Measurements from ENCODE around the gene FGF22. TPM values are rescaled to one million over a fixed set of nuclear protein-coding genes. Genes with fewer than 3 reads are reported as not detected.
"Not testable (repeated sequence)": the region's sequence is repeated elsewhere in the genome, so short reads cannot be mapped to it uniquely, and the experiment has no call there.

The FGF22 gene
- total RNA-seq, 1 donor from 2014 or later = 0.73 TPM

GRCh38 chr19:623974-624373 lies 15.7 kb upstream of the FGF22 start:
- intact Hi-C loops (cut with micrococcal nuclease) = no loop called here
- DNase-seq (no peak), ATAC-seq (ENCODE audit: low read depth) (no peak)
- Mint-ChIP-seq H3K9me3 (no peaks in the 10 kb centered on the region), H3K36me3 (ENCODE audit: low read depth) (peaks cover 55% of the 10 kb centered on the region), H3K4me1 (no peaks in the 10 kb centered on the region), H3K27ac (no peak overlapping the region), H3K4me3 (no peak overlapping the region), H3K27me3 (no peaks in the 10 kb centered on the region)
- ChIA-PET POLR2A (interaction anchor here (1.4 kb wide), 1 partner anchor 10 kb away, joined by 10 read pairs; the partner anchor contains the start of gene POLRMT), CTCF (no interaction called here)
- TF ChIP-seq, protein P1, sequence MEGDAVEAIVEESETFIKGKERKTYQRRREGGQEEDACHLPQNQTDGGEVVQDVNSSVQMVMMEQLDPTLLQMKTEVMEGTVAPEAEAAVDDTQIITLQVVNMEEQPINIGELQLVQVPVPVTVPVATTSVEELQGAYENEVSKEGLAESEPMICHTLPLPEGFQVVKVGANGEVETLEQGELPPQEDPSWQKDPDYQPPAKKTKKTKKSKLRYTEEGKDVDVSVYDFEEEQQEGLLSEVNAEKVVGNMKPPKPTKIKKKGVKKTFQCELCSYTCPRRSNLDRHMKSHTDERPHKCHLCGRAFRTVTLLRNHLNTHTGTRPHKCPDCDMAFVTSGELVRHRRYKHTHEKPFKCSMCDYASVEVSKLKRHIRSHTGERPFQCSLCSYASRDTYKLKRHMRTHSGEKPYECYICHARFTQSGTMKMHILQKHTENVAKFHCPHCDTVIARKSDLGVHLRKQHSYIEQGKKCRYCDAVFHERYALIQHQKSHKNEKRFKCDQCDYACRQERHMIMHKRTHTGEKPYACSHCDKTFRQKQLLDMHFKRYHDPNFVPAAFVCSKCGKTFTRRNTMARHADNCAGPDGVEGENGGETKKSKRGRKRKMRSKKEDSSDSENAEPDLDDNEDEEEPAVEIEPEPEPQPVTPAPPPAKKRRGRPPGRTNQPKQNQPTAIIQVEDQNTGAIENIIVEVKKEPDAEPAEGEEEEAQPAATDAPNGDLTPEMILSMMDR (IDR thresholded peaks at IDR 0.05) = no peak

- DNase-seq (no peak), ATAC-seq (ENCODE audit: low read depth) (no peak)
- Mint-ChIP-seq H3K9me3 (no peaks in the 10 kb centered on the region), H3K4me3 (no peak overlapping the region), H3K27ac (no peak overlapping the region), H3K36me3 (ENCODE audit: low read depth) (peaks cover 56% of the 10 kb centered on the region), H3K27me3 (no peaks in the 10 kb centered on the region), H3K4me1 (no peaks in the 10 kb centered on the region)
- intact Hi-C loops (cut with micrococcal nuclease) = no loop called here
- ChIA-PET POLR2A (interaction anchor here (1.4 kb wide), 1 partner anchor 9 kb away, joined by 10 read pairs; the partner anchor contains the start of gene POLRMT), CTCF (no interaction called here)
- TF ChIP-seq, protein P1 (IDR thresholded peaks at IDR 0.05) = no peak
Observed at GRCh38 chr19:624433-625109, 15.1 kb upstream of the FGF22 start.

DNA sequence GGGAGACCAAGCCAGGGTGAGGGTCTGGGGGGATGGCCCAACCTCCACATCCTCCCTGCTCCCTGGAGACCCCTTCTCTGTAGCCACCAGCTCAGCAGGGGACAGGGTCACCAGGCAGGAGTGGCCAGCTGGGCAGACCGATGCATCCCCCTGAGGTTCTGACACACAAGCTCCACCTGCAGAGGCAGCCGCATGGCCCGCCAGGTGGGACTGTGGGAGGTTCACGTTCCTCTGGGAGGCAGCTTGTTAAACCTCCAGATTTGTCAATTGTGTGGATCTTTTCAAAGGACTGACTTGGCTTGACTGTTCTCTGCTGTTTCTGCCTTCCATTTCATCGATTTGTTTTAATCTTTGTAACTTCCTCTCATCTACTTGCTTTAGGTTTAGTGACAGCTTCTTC lies 14.4 kb upstream of the FGF22 start:
- Mint-ChIP-seq H3K4me1 (no peaks in the 10 kb centered on the region), H3K27ac (no peak overlapping the region), H3K4me3 (no peak overlapping the region), H3K36me3 (ENCODE audit: low read depth) (peaks cover 55% of the 10 kb centered on the region), H3K27me3 (no peaks in the 10 kb centered on the region), H3K9me3 (no peaks in the 10 kb centered on the region)
- intact Hi-C loops (cut with micrococcal nuclease) = no loop called here
- ATAC-seq (ENCODE audit: low read depth) = no peak
- ChIA-PET CTCF (no interaction called here), POLR2A (no interaction called here)
- TF ChIP-seq, protein P1 (IDR thresholded peaks at IDR 0.05) = no peak
- no peak for DNase-seq

GRCh38 chr19:626566-626965 lies 13.1 kb upstream of the FGF22 start:
- DNase-seq; H3K9me3 Mint-ChIP-seq; H3K4me3 Mint-ChIP-seq; CTCF ChIA-PET; intact Hi-C loops (cut with micrococcal nuclease); H3K4me1 Mint-ChIP-seq; H3K27me3 Mint-ChIP-seq; H3K27ac Mint-ChIP-seq; ATAC-seq (ENCODE audit: low read depth): not testable (repeated sequence)
- H3K36me3 Mint-ChIP-seq (ENCODE audit: low read depth) = peaks cover 57% of the 10 kb centered on the region
- POLR2A ChIA-PET = interaction anchor here (0.7 kb wide), 1 partner anchor 607 kb away, joined by 7 read pairs; no protein-coding TSS in a partner anchor

GRCh38 chr19:628168-628567 lies 11.5 kb upstream of the FGF22 start:
- Mint-ChIP-seq H3K36me3 (ENCODE audit: low read depth) (peaks cover 53% of the 10 kb centered on the region), H3K27me3 (no peaks in the 10 kb centered on the region), H3K27ac (no peak overlapping the region), H3K4me1 (peaks cover 14% of the 10 kb centered on the region), H3K4me3 (no peak overlapping the region), H3K9me3 (no peaks in the 10 kb centered on the region)
- ATAC-seq (ENCODE audit: low read depth) (no peak), DNase-seq (no peak)
- TF ChIP-seq, protein P1 (IDR thresholded peaks at IDR 0.05) = no peak
- intact Hi-C loops (cut with micrococcal nuclease) = no loop called here
- ChIA-PET POLR2A (interaction anchor here (0.7 kb wide), 1 partner anchor 167 kb away, joined by 7 read pairs; no protein-coding TSS in a partner anchor), CTCF (interaction anchor here (1.1 kb wide), 1 partner anchor 44 kb away, joined by 3 read pairs; no protein-coding TSS in a partner anchor)

DNA sequence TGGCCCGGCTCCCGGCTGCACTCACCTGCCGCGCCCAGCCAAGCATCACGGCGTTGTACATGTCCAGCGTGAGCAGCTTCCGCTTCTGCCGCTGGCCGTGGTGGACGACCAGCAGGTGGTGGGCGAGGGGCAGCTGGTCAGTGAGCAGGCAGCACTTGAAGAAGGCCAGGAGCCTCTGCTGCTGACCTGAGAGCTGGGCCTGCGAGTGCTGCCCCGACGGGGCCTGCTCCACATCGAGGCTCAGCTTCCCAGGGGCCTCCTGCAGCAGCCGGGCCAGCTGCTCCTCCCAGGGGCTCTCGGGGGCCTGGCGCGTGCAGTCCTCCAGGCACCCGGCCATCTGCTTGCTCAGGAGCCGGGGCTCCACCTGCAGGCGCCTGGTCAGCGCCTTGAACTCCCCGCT lies 10.2 kb upstream of the FGF22 start:
- ATAC-seq (ENCODE audit: low read depth); H3K27ac Mint-ChIP-seq; DNase-seq; H3K9me3 Mint-ChIP-seq; intact Hi-C loops (cut with micrococcal nuclease); H3K27me3 Mint-ChIP-seq; POLR2A ChIA-PET; CTCF ChIA-PET; H3K4me3 Mint-ChIP-seq: not testable (repeated sequence)
- H3K36me3 Mint-ChIP-seq (ENCODE audit: low read depth) = peaks cover 44% of the 10 kb centered on the region
- peaks cover 22% of the 10 kb centered on the region for H3K4me1 Mint-ChIP-seq
